ENCODE results near the gene TIGD1. TPM values are rescaled to one million over a fixed set of nuclear protein-coding genes. Genes with fewer than 3 reads are reported as not detected.
A peak's percentile ranks its signal among the peaks of the same experiment; 100 is the strongest.

The TIGD1 gene
- total RNA-seq, 2 donors from 2014 or later, result 3.6 to 4.2 TPM

DNA sequence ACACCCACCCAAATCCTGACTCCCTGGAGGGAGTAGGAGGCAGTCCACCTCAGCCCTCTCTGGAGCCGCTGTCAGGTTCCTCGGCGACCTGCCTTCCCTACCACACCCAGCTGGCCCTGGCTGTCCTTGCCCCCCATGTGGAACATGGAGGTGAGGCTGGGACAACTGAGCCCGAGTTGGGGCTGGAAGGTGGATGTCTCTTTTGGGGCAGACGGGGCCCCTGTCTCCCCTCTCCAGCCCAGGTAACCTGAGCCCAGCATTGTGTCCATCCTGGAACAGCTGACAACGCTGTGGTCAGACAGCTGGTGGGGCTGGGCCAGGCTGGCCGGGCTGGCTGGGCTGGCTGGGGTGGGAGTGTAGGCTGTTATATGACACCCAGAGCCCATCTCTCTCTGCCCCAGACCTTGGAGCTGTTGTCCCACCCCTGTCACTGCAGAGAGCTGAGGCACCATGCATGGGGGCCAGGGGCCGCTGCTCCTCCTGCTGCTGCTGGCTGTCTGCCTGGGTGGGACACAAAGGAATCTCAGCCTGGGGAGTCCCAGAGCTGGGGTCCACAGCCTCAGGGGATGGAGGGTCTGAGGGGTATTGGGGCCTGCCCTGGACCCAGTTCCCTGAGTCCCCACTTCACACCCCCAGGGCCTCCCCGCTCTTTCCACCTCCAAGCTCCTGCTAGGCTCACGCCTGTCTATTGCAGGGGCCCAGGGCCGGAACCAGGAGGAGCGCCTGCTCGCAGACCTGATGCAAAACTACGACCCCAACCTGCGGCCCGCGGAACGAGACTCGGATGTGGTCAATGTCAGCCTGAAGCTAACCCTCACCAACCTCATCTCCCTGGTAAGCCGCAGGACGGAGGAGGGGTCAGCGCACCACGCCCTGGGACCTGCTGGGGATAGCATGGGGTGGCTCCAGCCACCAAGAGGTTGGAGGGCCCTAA lies 10.8 kb downstream of the TIGD1 start, which contains the start of gene CHRNG:
Gene CHRNG, plus strand, starts transcription at position 395 of the 934 bp plus-strand sequence. Its CDS starts 56 bp downstream, at position 451.
- intact Hi-C loops (cut with DNase I), result no loop called here
- H3K9me3 ChIP-seq, result no peaks in the 10 kb centered on the region
- DNase-seq (no peak), ATAC-seq (no peak)
- H3K27ac ChIP-seq, result no peak within 1 kb of the TSS
- TF ChIP-seq, protein P1, sequence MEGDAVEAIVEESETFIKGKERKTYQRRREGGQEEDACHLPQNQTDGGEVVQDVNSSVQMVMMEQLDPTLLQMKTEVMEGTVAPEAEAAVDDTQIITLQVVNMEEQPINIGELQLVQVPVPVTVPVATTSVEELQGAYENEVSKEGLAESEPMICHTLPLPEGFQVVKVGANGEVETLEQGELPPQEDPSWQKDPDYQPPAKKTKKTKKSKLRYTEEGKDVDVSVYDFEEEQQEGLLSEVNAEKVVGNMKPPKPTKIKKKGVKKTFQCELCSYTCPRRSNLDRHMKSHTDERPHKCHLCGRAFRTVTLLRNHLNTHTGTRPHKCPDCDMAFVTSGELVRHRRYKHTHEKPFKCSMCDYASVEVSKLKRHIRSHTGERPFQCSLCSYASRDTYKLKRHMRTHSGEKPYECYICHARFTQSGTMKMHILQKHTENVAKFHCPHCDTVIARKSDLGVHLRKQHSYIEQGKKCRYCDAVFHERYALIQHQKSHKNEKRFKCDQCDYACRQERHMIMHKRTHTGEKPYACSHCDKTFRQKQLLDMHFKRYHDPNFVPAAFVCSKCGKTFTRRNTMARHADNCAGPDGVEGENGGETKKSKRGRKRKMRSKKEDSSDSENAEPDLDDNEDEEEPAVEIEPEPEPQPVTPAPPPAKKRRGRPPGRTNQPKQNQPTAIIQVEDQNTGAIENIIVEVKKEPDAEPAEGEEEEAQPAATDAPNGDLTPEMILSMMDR (IDR thresholded peaks at IDR 0.05), result no peak
- TF ChIP-seq POLR2A (IDR thresholded peaks at IDR 0.05), result no peak
- no peaks in the 10 kb centered on the region for H3K27me3 ChIP-seq
- no peaks in the 10 kb centered on the region for H3K36me3 ChIP-seq (replicated peaks in 1 of 2; ENCODE audit: insufficient read depth in 1 of 2, low read depth in 2 of 2)
- H3K4me3 ChIP-seq, result no peak within 1 kb of the TSS
- 66 to 68% methylated on average over 3 to 23 of the region's 23 CpGs for WGBS, 2 donors
- H3K4me1 ChIP-seq, result peaks cover 10% of the 10 kb centered on the region

DNA sequence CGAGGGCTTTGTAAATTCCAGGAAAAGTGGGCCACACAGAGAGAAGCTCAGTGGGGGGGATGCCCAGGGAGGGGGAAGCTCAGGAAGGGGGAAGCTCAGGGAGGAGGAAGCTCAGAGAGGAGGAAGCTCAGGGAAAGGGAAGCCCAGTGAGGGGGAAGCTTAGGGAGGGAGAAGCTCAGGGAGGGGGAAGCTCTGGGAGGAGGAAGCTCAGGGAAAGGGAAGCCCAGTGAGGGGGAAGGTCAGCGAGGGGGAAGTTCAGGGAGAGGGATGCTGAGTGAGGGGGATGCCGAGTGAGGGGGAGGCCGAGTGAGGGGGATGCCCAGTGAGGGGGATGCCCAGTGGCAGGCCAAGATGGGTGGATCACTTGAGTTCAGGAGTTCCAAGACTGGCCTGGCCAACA lies 11.7 kb downstream of the TIGD1 start:
- Histone ChIP-seq H3K36me3 (replicated peaks in 1 of 2; ENCODE audit: insufficient read depth in 1 of 2, low read depth in 2 of 2) (no peaks in the 10 kb centered on the region), H3K4me1 (peaks cover 10% of the 10 kb centered on the region), H3K9me3 (no peaks in the 10 kb centered on the region), H3K4me3 (no peak overlapping the region), H3K27me3 (no peaks in the 10 kb centered on the region), H3K27ac (no peak overlapping the region)
- no peak for DNase-seq
- TF ChIP-seq, protein P1 (IDR thresholded peaks at IDR 0.05), result no peak
- TF ChIP-seq POLR2A (IDR thresholded peaks at IDR 0.05), result no peak
- intact Hi-C loops (cut with DNase I), result no loop called here
- ATAC-seq, result no peak
- 47 to 49% methylated on average over 3 to 4 of the region's 4 CpGs for WGBS, 2 donors

DNA sequence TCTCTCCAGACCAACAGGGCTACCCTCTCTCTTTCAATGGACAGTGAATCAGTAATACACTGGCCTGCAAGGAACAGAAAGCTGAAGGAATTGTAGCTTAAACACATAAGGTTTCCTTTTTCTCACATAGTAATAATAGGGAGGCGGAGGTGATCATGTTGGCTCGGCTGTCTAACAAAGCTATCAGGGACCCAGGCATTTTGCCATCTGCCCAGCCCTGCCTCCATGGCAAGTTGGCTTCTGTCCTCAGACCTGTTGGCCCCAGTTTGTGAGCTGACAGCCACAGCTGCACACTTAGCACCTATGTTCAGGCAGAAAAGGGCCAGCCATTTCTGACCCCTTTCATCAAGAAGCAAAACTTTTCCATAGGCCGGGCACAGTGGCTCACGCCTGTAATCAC lies 12.9 kb downstream of the TIGD1 start:
- intact Hi-C loops (cut with DNase I), result no loop called here
- DNase-seq (peak; percentile 84 to 94 (median 89)), ATAC-seq (peak; percentile 84)
- no peaks in the 10 kb centered on the region for H3K9me3 ChIP-seq
- H3K27ac ChIP-seq, result peak overlapping the region in 2 of 4 donors; percentile 20 to 23
- no peaks in the 10 kb centered on the region for H3K36me3 ChIP-seq (replicated peaks in 1 of 2; ENCODE audit: insufficient read depth in 1 of 2, low read depth in 2 of 2)
- H3K4me1 ChIP-seq, result peaks cover 10% of the 10 kb centered on the region
- no peaks in the 10 kb centered on the region for H3K27me3 ChIP-seq
- TF ChIP-seq POLR2A (IDR thresholded peaks at IDR 0.05), result no peak
- TF ChIP-seq, protein P1 (IDR thresholded peaks at IDR 0.05), result no peak
- 27 to 45% methylated on average over 4 of the region's 4 CpGs for WGBS, 2 donors
- H3K4me3 ChIP-seq, result no peak overlapping the region

DNA sequence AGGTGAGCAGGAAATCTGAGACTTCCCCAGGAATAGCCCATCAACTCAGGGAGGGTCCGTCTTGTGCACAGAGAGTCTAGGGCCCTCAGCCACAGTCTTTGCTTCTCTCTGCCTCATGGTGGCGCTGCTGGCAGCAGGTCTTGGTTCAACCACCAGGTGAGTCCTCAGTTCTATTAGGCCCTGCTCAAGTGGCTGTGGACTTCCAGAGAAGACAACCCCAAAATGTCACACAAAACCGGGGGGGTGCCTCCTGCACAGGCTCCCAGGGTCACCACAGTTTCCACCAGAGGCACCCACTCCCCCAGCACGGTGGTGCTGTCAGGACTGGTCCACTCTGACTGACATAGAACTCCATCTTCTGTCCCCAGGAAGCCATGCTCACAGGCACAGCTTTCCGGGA lies 13.3 kb downstream of the TIGD1 start:
- no peaks in the 10 kb centered on the region for H3K9me3 ChIP-seq
- no peak for ATAC-seq
- peaks cover 10% of the 10 kb centered on the region for H3K4me1 ChIP-seq
- WGBS, 2 donors, result 53 to 88% methylated on average over 2 to 5 of the region's 5 CpGs
- peak overlapping the region in 2 of 4 donors; percentile 20 to 23 for H3K27ac ChIP-seq
- no peak overlapping the region for H3K4me3 ChIP-seq
- DNase-seq, result peak in 1 of 4 donors; percentile 24
- TF ChIP-seq, protein P1 (IDR thresholded peaks at IDR 0.05), result peak in 3 of 7 experiments; percentile 31 to 37 (median 33)
- no peak for TF ChIP-seq POLR2A (IDR thresholded peaks at IDR 0.05)
- H3K27me3 ChIP-seq, result no peaks in the 10 kb centered on the region
- intact Hi-C loops (cut with DNase I), result no loop called here
- no peaks in the 10 kb centered on the region for H3K36me3 ChIP-seq (replicated peaks in 1 of 2; ENCODE audit: insufficient read depth in 1 of 2, low read depth in 2 of 2)

Data from body of pancreas (tissue), 4 donors.